Body of pancreas (tissue), 4 donors: ENCODE results near the gene ISL2. TPM values are rescaled to one million over a fixed set of nuclear protein-coding genes. Genes with fewer than 3 reads are reported as not detected.

Source experiments
- ATAC-seq: fragments of 150-250 bp; one replicate; pipeline ENCODE4 v1.9.1; 2016
- DNase-seq, 4 donors: peaks; one replicate each; pipeline ENCODE4 v3.0.0-alpha.2; 2019
- H3K27ac ChIP-seq, 4 donors: fragments of 200-600 bp; sonication (generic); 1 replicate in 3 of 4; 2 replicates in 1 of 4; pipeline versions ENCODE4 v1.5.1 to v1.6.1; 2016 to 2019; ENCODE audit warnings: mild to moderate bottlenecking in 1 of 4, mixed read lengths in 1 of 4, moderate library complexity in 1 of 4
- H3K27me3 ChIP-seq, 2 donors: fragments of 200-600 bp; sonication (generic); one replicate each; pipeline ENCODE4 v1.6.0; 2016; ENCODE audit warnings: mild to moderate bottlenecking in 1 of 2
- H3K36me3 ChIP-seq, 2 donors: fragments of 200-600 bp; sonication (generic); replicated peaks in 1 of 2; 2 replicates each; pipeline ENCODE4 v1.5.1; 2016; ENCODE audit warnings: low read depth in 2 of 2; ENCODE audit not compliant: insufficient read depth in 1 of 2
- H3K4me1 ChIP-seq: fragments of 200-600 bp; sonication (generic); one replicate; pipeline ENCODE4 v1.6.0; 2016
- H3K4me3 ChIP-seq, 2 donors: fragments of 200-600 bp; sonication (generic); 1 replicate in 1 of 2; 2 replicates in 1 of 2; pipeline ENCODE4 v1.5.1; 2016 to 2019
- H3K9me3 ChIP-seq, 3 donors: fragments of 200-600 bp; sonication (generic); 1 replicate in 2 of 3; 2 replicates in 1 of 3; pipeline ENCODE4 v1.5.1; 2016
- POLR2A ChIP-seq, 3 donors: fragments of 450-650 bp; IDR thresholded peaks; one replicate each; pipeline ENCODE4 v1.6.1; 2016; ENCODE audit warnings: antibody characterized with exemption in 3 of 3, mild to moderate bottlenecking in 2 of 3
- WGBS, 2 donors: methylation state at CpG; one replicate each; pipeline ENCODE4 v1.1.5; 2017; 5-methylcytosine and 5-hydroxymethylcytosine counted together
- intact Hi-C: fragments of 100-400 bp; cut with DNase I; formaldehyde crosslinking; loops from one replicate; pipeline ENCODE4 v1.15.1; 2023
- total RNA-seq, 2 donors: library from RNA; depleted of rRNA; stranded (reverse); fragments of >200 nt; gene quantifications; one replicate each; pipeline ENCODE4 v1.1.0, GENCODE V29; 2016
- TF ChIP-seq, protein P1 (sequence below), 7 experiments: fragments of 450-650 bp in 4 of 7; fragments of 200-600 bp in 3 of 7; sonication (generic) in 3 of 7; IDR thresholded peaks; one replicate each; pipeline ENCODE4 v1.5.1; 2016 to 2019; ENCODE audit warnings: antibody characterized with exemption in 7 of 7

ISL2 gene
- total RNA-seq, 2 donors from 2014 or later = not detected

DNA sequence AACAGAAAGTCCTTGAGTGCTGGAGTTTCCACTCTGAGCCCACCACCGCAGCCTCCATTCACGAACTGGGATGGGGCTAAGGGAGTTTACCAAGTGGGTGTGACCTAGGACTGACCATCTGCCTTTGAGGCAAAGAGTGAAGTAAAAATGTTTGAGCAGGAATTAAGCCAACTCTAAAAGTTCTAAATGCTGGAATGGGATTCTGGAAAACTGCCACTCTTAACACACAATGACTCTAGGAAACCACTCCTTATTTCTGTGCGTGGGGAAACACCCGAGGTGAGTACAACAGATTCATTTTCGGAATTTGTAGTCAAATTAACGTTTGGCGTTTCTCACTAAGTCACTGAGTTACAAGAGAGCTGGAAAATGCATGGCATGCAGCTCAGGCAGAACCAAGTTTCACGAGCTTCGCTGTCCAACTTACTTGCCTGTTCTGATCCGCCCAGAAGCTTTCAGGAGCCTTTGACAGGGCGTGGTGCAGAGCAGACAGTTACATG is 31.6 kb downstream of the ISL2 start:
- Histone ChIP-seq H3K4me3 (no peak overlapping the region), H3K9me3 (no peaks in the 10 kb centered on the region), H3K27ac (no peak overlapping the region), H3K36me3 (no peaks in the 10 kb centered on the region), H3K4me1 (peaks cover 6% of the 10 kb centered on the region), H3K27me3 (no peaks in the 10 kb centered on the region)
- TF ChIP-seq, protein P1, sequence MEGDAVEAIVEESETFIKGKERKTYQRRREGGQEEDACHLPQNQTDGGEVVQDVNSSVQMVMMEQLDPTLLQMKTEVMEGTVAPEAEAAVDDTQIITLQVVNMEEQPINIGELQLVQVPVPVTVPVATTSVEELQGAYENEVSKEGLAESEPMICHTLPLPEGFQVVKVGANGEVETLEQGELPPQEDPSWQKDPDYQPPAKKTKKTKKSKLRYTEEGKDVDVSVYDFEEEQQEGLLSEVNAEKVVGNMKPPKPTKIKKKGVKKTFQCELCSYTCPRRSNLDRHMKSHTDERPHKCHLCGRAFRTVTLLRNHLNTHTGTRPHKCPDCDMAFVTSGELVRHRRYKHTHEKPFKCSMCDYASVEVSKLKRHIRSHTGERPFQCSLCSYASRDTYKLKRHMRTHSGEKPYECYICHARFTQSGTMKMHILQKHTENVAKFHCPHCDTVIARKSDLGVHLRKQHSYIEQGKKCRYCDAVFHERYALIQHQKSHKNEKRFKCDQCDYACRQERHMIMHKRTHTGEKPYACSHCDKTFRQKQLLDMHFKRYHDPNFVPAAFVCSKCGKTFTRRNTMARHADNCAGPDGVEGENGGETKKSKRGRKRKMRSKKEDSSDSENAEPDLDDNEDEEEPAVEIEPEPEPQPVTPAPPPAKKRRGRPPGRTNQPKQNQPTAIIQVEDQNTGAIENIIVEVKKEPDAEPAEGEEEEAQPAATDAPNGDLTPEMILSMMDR (IDR thresholded peaks at IDR 0.05) = no peak
- no peak for TF ChIP-seq POLR2A (IDR thresholded peaks at IDR 0.05)
- intact Hi-C loops = no loop called here
- no peak for DNase-seq
- ATAC-seq = no peak
- WGBS, 2 donors = 68 to 77% methylated on average over 11 of the region's 11 CpGs

DNA sequence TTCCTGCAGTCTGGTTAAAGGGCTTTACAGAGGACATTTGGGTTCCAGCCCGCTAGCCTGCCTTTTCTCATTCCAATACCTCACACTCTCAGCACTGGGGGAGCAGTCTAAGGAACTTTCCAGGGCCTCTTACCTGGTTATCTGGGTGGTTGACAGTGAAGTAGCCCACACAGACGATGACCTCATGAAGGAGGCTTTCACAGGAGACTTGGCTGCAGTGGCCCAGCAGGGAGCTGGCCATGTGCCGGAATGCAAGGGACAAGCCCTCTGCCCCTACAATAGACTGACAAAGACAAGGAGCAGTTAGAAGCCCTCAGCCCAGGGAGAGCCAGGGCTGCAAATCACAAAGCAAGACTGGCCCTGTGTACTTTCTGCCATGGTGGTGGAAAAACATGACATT is 39.5 kb downstream of the ISL2 start:
- ATAC-seq = no peak
- Histone ChIP-seq H3K9me3 (no peaks in the 10 kb centered on the region), H3K27me3 (no peaks in the 10 kb centered on the region), H3K4me1 (no peaks in the 10 kb centered on the region), H3K4me3 (no peak overlapping the region), H3K36me3 (no peaks in the 10 kb centered on the region), H3K27ac (no peak overlapping the region)
- no peak for DNase-seq
- intact Hi-C loops = no loop called here
- TF ChIP-seq, protein P1 (IDR thresholded peaks at IDR 0.05) = no peak
- TF ChIP-seq POLR2A (IDR thresholded peaks at IDR 0.05) = no peak
- WGBS, 2 donors = 97 to 100% methylated on average over 1 to 3 of the region's 3 CpGs

DNA sequence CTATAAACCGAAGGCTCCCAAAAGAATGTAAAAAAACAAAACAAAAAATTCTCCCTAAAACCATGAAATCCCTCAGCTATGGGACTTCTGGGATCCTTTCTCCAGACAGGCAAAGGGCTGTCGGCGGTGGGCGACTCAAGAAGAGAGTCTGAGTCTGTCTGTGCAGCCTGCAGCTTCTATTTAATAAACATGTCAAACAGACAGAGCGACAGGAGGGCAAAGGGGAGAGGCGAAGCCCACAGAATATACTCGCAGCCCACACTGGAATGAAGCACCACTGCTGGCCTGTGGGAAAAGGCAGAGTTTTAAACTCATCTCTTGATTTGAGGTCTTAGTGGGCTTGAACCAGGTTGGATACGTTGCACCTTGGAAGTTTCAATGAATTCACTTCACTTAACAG is 40.2 kb downstream of the ISL2 start:
- H3K4me1 ChIP-seq = no peaks in the 10 kb centered on the region

DNA sequence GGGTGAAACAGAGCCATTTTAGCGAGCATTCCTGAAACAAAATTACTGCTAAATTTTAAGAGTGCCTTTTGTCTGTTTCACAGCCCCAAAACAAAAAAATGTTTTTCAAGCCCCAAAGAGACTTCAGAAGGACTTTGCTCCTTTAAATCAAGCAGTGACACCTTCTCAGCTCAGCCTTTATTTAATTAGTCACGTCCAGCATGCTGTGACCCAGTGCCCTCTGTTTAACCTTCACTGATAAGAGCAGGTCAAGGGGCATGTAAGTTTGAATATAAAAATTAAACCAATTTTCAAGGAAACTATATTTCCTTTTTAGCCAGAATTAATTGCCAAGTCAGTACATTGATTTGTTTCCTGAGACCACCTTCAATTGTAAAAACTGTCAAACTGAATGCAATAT is 40.6 kb downstream of the ISL2 start:
- no peak overlapping the region for H3K27ac ChIP-seq
- 52 to 60% methylated on average over 2 of the region's 2 CpGs for WGBS, 2 donors
- no peak for TF ChIP-seq POLR2A (IDR thresholded peaks at IDR 0.05)
- TF ChIP-seq, protein P1 (IDR thresholded peaks at IDR 0.05) = no peak
- ATAC-seq = no peak
- H3K27me3 ChIP-seq = no peaks in the 10 kb centered on the region
- DNase-seq = no peak
- no peak overlapping the region for H3K4me3 ChIP-seq
- no peaks in the 10 kb centered on the region for H3K36me3 ChIP-seq
- no peaks in the 10 kb centered on the region for H3K9me3 ChIP-seq
- no peaks in the 10 kb centered on the region for H3K4me1 ChIP-seq
- intact Hi-C loops = no loop called here

More for the DNA sequence above, 40.2 kb downstream of the ISL2 start:
- no peaks in the 10 kb centered on the region for H3K36me3 ChIP-seq
- no peaks in the 10 kb centered on the region for H3K27me3 ChIP-seq
- no peak for TF ChIP-seq POLR2A (IDR thresholded peaks at IDR 0.05)
- TF ChIP-seq, protein P1 (IDR thresholded peaks at IDR 0.05) = no peak
- WGBS, 2 donors = 90 to 92% methylated on average over 8 of the region's 8 CpGs
- ATAC-seq (no peak), DNase-seq (no peak)
- intact Hi-C loops = no loop called here
- no peaks in the 10 kb centered on the region for H3K9me3 ChIP-seq
- no peak overlapping the region for H3K27ac ChIP-seq
- no peak overlapping the region for H3K4me3 ChIP-seq

DNA sequence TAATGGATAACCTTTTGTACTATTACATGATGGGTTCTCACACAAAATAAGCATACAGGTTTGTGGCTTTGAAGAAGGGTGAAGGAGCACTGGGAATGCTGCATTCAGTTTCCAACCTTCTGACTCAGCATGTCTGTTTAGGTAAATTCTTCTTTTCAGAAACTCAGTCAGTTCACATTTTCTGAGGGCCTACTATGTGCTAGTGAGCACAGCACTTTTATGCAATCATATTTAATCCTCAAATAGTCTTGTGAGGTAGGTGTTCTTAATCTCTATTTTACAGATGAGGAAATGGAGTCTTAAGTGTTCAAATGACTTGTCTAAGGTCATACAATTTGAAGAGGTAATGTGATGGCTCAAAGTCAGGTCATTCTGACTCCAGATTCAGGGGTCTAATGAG is 41.2 kb downstream of the ISL2 start:
- H3K9me3 ChIP-seq = no peaks in the 10 kb centered on the region
- H3K4me3 ChIP-seq = no peak overlapping the region
- no peaks in the 10 kb centered on the region for H3K27me3 ChIP-seq
- intact Hi-C loops = no loop called here
- H3K4me1 ChIP-seq = no peaks in the 10 kb centered on the region
- TF ChIP-seq, protein P1 (IDR thresholded peaks at IDR 0.05) = no peak
- TF ChIP-seq POLR2A (IDR thresholded peaks at IDR 0.05) = no peak
- H3K36me3 ChIP-seq = no peaks in the 10 kb centered on the region
- DNase-seq = no peak
- no peak for ATAC-seq
- no peak overlapping the region for H3K27ac ChIP-seq
